ENCODE measurements around the gene EFHC1. TPM values are rescaled to one million over a fixed set of nuclear protein-coding genes. Genes with fewer than 3 reads are reported as not detected.

EFHC1 gene
- total RNA-seq, 1 experiment from 2014 or later = 13.2 TPM

GRCh38 chr6:52495922-52496321 lies 75.8 kb downstream of the EFHC1 start:
- H3K27me3 Mint-ChIP-seq (ENCODE audit: low read depth) = no peaks in the 10 kb centered on the region; the same call in 1 of the 2 replicates
- no peak overlapping the region for H3K18ac ChIP-seq (ENCODE audit: insufficient read length, low read depth, low read length)
- no peaks in the 10 kb centered on the region for H3K4me1 ChIP-seq (ENCODE audit: insufficient read depth, low read length)
- H4K8ac ChIP-seq (replicated peaks; ENCODE audit: insufficient read length, low read depth, low read length) = no peak overlapping the region
- no peak overlapping the region for H3K9ac ChIP-seq (ENCODE audit: extremely low read depth, insufficient read length, low read length)
- H3K23ac ChIP-seq (ENCODE audit: insufficient read length, low read depth, low read length) = no peak overlapping the region
- peaks cover 20 to 21% of the 10 kb centered on the region in 2 experiments for H3K4me1 Mint-ChIP-seq
- H2BK120ac ChIP-seq (ENCODE audit: low read depth, low read length, poor library complexity, severe bottlenecking) = no peak overlapping the region
- peaks cover 3 to 8% (median 8%) of the 10 kb centered on the region in 3 experiments; a peak in 6 of 7 replicates for H3K36me3 Mint-ChIP-seq (ENCODE audit: insufficient read depth in 1 of 3, low read depth in 3 of 3)
- H2AFZ ChIP-seq (ENCODE audit: low read length) = no peak overlapping the region
- H2BK20ac ChIP-seq (ENCODE audit: low read depth, low read length, poor library complexity, severe bottlenecking) = no peak overlapping the region
- no CpG with 5 or more reads among the region's 3 CpGs for WGBS (ENCODE audit: extremely low coverage, insufficient read length, low lambda C conversion rate)
- H4K20me1 ChIP-seq (ENCODE audit: control insufficient read depth, insufficient read depth, insufficient read length) = no peaks in the 10 kb centered on the region
- DNase-seq = no peak
- no peak overlapping the region for H3K14ac ChIP-seq (ENCODE audit: insufficient read depth, low read length)
- no peak overlapping the region for H4K91ac ChIP-seq (ENCODE audit: insufficient read length, low read depth, low read length)
- no peak overlapping the region for H3K4me3 Mint-ChIP-seq
- TF ChIP-seq CTCF (conservative IDR thresholded peaks at IDR 0.05) = no peak
- no peak overlapping the region for H3K27ac ChIP-seq (ENCODE audit: insufficient read length, low read depth, low read length)
- no peaks in the 10 kb centered on the region for H3K9me3 ChIP-seq (ENCODE audit: control insufficient read depth, low read depth, low read length)
- H3K4me2 ChIP-seq (ENCODE audit: insufficient read depth, insufficient read length, low read length) = no peak overlapping the region
- H3K79me1 ChIP-seq (ENCODE audit: insufficient read depth, low read depth, low read length, poor library complexity, severe bottlenecking) = no peaks in the 10 kb centered on the region
- no peak overlapping the region for H2BK15ac ChIP-seq (ENCODE audit: low read depth, low read length)
- H2AK5ac ChIP-seq (ENCODE audit: insufficient read length, low read length) = no peak overlapping the region
- no peak overlapping the region for H2BK12ac ChIP-seq (ENCODE audit: insufficient read length, low read depth, low read length)
- H3K4ac ChIP-seq (ENCODE audit: low read depth, low read length) = no peak overlapping the region
- no peak overlapping the region for H2BK5ac ChIP-seq (ENCODE audit: insufficient read length, low read length)
- no peak overlapping the region for H3K56ac ChIP-seq (ENCODE audit: insufficient read length, low read depth, low read length)
- H3K27me3 ChIP-seq (ENCODE audit: insufficient read depth, low read length) = no peaks in the 10 kb centered on the region
- H3K79me2 ChIP-seq (ENCODE audit: insufficient read depth, low read length) = no peaks in the 10 kb centered on the region
- no peaks in the 10 kb centered on the region for H3K23me2 ChIP-seq (ENCODE audit: insufficient read length, low read depth, low read length, poor library complexity, severe bottlenecking)
- no peak overlapping the region for H4K5ac ChIP-seq (ENCODE audit: insufficient read length, low read depth, low read length)
- H3K27ac Mint-ChIP-seq = no peak overlapping the region
- H3T11ph ChIP-seq (ENCODE audit: low read length) = no peak overlapping the region
- H3K9me3 Mint-ChIP-seq = peaks cover 0 to 2% of the 10 kb centered on the region in 2 experiments; a peak in 1 of 5 replicates

Data from H9 (cell line).